ENCODE results near the gene ENOX1. TPM values are rescaled to one million over a fixed set of nuclear protein-coding genes. Genes with fewer than 3 reads are reported as not detected.

Gene ENOX1
- total RNA-seq, 4 donors from 2014 or later, result 0.27 to 0.83 (median 0.53) TPM; not detected in 1

DNA sequence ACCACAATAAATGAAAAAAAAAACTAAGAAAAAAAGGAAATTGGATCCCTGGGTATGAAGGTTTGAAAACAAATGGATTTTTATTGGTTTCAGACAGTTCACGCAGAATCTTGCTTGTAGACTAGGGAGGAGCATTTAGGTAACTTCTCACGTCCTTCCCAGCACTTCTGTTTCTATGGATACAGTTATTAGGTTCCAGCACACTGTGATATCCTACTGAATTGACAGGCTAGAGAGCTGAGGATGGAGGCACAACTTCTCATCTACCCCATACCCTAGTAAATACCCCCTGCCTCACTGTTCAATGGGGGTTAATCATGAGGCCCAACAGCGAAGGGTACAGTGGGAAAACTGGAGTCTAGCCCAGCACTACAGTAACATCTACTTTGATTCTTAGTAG is 304.1 kb downstream of the ENOX1 start:
- H3K9me3 ChIP-seq, result no peaks in the 10 kb centered on the region
- no peak for DNase-seq
- H3K36me3 ChIP-seq, result no peaks in the 10 kb centered on the region
- no peaks in the 10 kb centered on the region for H3K4me1 ChIP-seq
- H3K27me3 ChIP-seq, result no peaks in the 10 kb centered on the region
- no peak overlapping the region for H3K27ac ChIP-seq
- TF ChIP-seq, protein P1, sequence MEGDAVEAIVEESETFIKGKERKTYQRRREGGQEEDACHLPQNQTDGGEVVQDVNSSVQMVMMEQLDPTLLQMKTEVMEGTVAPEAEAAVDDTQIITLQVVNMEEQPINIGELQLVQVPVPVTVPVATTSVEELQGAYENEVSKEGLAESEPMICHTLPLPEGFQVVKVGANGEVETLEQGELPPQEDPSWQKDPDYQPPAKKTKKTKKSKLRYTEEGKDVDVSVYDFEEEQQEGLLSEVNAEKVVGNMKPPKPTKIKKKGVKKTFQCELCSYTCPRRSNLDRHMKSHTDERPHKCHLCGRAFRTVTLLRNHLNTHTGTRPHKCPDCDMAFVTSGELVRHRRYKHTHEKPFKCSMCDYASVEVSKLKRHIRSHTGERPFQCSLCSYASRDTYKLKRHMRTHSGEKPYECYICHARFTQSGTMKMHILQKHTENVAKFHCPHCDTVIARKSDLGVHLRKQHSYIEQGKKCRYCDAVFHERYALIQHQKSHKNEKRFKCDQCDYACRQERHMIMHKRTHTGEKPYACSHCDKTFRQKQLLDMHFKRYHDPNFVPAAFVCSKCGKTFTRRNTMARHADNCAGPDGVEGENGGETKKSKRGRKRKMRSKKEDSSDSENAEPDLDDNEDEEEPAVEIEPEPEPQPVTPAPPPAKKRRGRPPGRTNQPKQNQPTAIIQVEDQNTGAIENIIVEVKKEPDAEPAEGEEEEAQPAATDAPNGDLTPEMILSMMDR (IDR thresholded peaks at IDR 0.05), result no peak
- no peak for TF ChIP-seq POLR2A (IDR thresholded peaks at IDR 0.05)
- no peak overlapping the region for H3K4me3 ChIP-seq

DNA sequence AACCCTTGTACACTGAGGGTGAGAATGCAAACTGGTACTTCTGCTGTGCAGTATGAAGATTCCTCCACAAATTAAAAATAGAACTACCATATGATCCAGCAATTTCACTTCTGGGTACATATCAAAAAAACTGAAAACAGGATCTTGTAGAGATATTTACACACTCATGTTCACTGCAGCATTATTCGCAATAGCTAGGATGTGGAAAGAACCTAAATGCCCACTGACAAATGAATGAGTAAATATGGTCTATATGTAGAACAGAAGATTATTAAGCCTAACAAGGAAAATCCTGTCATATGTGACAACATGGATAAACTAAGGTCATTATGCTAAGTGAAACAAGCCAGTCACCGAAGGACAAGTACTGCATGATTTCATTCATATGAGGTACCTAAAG is 304.7 kb downstream of the ENOX1 start:
- DNase-seq, result no peak
- Histone ChIP-seq H3K36me3 (no peaks in the 10 kb centered on the region), H3K9me3 (no peaks in the 10 kb centered on the region), H3K4me1 (no peaks in the 10 kb centered on the region), H3K27me3 (no peaks in the 10 kb centered on the region), H3K27ac (no peak overlapping the region), H3K4me3 (no peak overlapping the region)
- no peak for TF ChIP-seq POLR2A (IDR thresholded peaks at IDR 0.05)
- TF ChIP-seq, protein P1 (IDR thresholded peaks at IDR 0.05), result no peak

DNA sequence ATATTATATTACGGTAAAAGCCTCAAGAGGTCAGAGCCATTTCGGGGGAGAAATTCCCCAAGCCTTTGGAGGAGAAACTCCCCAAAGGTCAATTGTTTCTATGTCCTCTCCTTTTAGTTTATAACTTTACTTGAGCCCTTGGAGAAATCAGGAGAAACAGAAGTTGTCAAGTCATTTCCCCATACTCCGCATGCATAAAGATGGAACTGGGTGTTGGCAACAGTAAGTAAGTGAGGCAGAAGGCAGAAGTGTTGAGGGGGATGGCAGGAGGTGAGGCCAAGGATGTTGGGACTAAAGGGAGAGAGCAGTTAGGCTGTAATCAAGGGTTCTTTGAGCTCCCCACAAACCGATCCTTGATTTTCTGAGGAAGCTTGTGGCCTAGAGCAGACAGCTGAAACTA is 307.9 kb downstream of the ENOX1 start:
- Histone ChIP-seq H3K36me3 (no peaks in the 10 kb centered on the region), H3K27me3 (no peaks in the 10 kb centered on the region), H3K27ac (no peak overlapping the region), H3K4me3 (no peak overlapping the region), H3K4me1 (no peaks in the 10 kb centered on the region), H3K9me3 (no peaks in the 10 kb centered on the region)
- TF ChIP-seq, protein P1 (IDR thresholded peaks at IDR 0.05), result no peak
- TF ChIP-seq POLR2A (IDR thresholded peaks at IDR 0.05), result no peak
- DNase-seq, result no peak

DNA sequence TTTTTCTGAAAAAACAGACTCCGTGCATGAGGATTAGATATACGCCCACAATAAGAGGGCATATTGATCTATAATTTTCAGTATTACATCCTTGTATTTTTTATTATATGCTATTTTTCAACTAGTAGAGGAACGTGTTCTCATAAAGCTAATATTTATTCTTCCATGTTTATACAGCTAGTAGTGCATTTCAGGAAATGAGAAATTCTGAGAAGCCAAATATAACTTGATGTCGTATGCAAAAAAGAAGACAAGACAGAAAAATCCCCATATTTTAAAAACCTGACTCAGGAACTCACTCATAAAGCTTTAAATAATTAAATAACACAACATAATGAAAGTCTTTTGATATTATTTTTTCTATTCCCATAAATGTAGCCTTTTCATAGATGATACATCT is 308.6 kb downstream of the ENOX1 start:
- Histone ChIP-seq H3K36me3 (no peaks in the 10 kb centered on the region), H3K27me3 (no peaks in the 10 kb centered on the region), H3K4me3 (no peak overlapping the region), H3K9me3 (no peaks in the 10 kb centered on the region), H3K27ac (no peak overlapping the region), H3K4me1 (no peaks in the 10 kb centered on the region)
- no peak for DNase-seq
- no peak for TF ChIP-seq POLR2A (IDR thresholded peaks at IDR 0.05)
- TF ChIP-seq, protein P1 (IDR thresholded peaks at IDR 0.05), result no peak

DNA sequence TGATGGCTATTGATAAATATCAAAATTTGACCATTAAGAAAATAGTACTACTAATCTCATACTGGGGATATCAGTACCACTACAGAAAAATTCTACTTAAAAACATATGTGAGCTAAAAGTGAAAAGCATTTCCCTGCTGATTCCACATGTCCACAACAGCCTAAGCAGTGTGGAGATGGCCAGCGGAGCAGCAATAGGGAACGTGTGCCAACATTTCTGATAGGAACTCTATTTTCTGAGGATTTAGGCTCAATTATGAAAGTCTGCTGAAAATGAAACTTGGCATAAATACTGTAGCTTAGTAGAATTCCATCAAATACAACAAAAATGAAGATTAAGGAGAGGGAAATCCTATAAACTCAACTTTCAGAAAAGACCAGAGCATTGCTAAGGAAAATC is 311.6 kb downstream of the ENOX1 start:
- no peak for DNase-seq
- Histone ChIP-seq H3K27ac (no peak overlapping the region), H3K4me1 (no peaks in the 10 kb centered on the region), H3K4me3 (no peak overlapping the region), H3K9me3 (no peaks in the 10 kb centered on the region), H3K27me3 (no peaks in the 10 kb centered on the region), H3K36me3 (no peaks in the 10 kb centered on the region)
- TF ChIP-seq, protein P1 (IDR thresholded peaks at IDR 0.05), result no peak
- no peak for TF ChIP-seq POLR2A (IDR thresholded peaks at IDR 0.05)

DNA sequence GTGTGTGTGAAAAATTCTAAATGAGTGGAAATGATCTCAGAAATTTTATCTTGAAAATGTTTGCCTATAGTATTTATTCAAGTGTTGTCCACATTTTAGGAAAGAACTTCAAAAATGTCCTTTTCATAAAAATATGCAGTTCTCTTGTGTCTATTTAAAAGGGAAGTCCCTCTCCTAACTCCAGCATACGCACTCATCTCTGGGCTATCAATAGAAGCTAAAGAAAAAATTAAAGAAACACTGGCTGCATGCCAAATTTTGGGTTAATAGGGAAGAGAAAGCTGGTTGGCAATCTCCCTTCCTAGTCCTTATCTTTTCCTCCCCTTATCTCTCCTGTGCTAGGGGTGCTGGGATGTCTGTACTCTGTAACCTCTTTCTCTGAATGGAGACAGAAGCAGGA is 313.3 kb downstream of the ENOX1 start:
- Histone ChIP-seq H3K36me3 (no peaks in the 10 kb centered on the region), H3K27me3 (no peaks in the 10 kb centered on the region), H3K9me3 (no peaks in the 10 kb centered on the region), H3K4me3 (no peak overlapping the region), H3K27ac (no peak overlapping the region), H3K4me1 (no peaks in the 10 kb centered on the region)
- DNase-seq, result no peak
- TF ChIP-seq, protein P1 (IDR thresholded peaks at IDR 0.05), result no peak
- no peak for TF ChIP-seq POLR2A (IDR thresholded peaks at IDR 0.05)
